ENCODE data around the gene CCNL1. TPM values are rescaled to one million over a fixed set of nuclear protein-coding genes. Genes with fewer than 3 reads are reported as not detected.
A peak's percentile ranks its signal among the peaks of the same experiment; 100 is the strongest.

Gene CCNL1
- total and polyA plus RNA-seq, 2 of the 8 experiments (the other 6 are each of a cell fraction or from before 2014, with no cell fraction given): 64.5 to 68.6 TPM

- no peaks in the 10 kb centered on the region for H3K79me2 ChIP-seq (ENCODE audit: control insufficient read depth in 1 of 2, insufficient read depth in 2 of 2, low read length in 2 of 2)
- no peaks in the 10 kb centered on the region for H3K36me3 ChIP-seq (ENCODE audit: control insufficient read depth in 2 of 4, insufficient read depth in 4 of 4, low read length in 3 of 4)
- H3K79me1 ChIP-seq (ENCODE audit: low read depth, low read length): no peaks in the 10 kb centered on the region
- no peak overlapping the region for H3K4ac ChIP-seq (replicated peaks; ENCODE audit: insufficient read length, low read depth, low read length)
- 91% methylated on average over 7 of the region's 8 CpGs; no CpG with 5 or more reads in 1 of the 2 experiments for WGBS, 2 experiments (ENCODE audit: extremely low coverage in 1 of 2, insufficient coverage in 1 of 2, insufficient read length in 1 of 2, insufficient replicate concordance in 2 of 2, low coverage in 1 of 2, low lambda C conversion rate in 2 of 2, missing lambda C conversion rate in 1 of 2)
- DNase-seq (ENCODE audit: low read depth in 1 of 2, low spot score in 2 of 2): no peak
- CTCF ChIA-PET (ENCODE audit: partially characterized antibody): interaction anchor here (1.0 to 56.4 kb wide), 8 partner anchors 1 to 855 kb away, joined by 3 to 1014 read pairs (median 4); no protein-coding TSS in a partner anchor
- 0 out of 2 replicates have a peak overlapping the region, but pooled peaks have one; percentile 15 for H2BK20ac ChIP-seq (ENCODE audit: low read length)
- H3K23me2 ChIP-seq (ENCODE audit: low read depth, low read length): no peaks in the 10 kb centered on the region; the same call in 1 of the 2 replicates
- no peak overlapping the region; the same call in 1 of the 2 replicates for H2BK12ac ChIP-seq (ENCODE audit: low read depth, low read length)
- no peak for FAIRE-seq
- H2BK15ac ChIP-seq (ENCODE audit: low read length): peak overlapping the region; percentile 37; the same call in 1 of the 2 replicates
- H3K56ac ChIP-seq (replicated peaks; ENCODE audit: insufficient read length, low read depth, low read length): no peak overlapping the region
- POLR2A ChIA-PET (ENCODE audit: partially characterized antibody): interaction anchor here (1.2 to 2.9 kb wide), 2 partner anchors 32 to 39 kb away, joined by 3 to 9 read pairs; partner anchors contain the start of gene CCNL1
- H3K18ac ChIP-seq (ENCODE audit: extremely low read depth, low read length): no peak overlapping the region
- H3K9me3 ChIP-seq (ENCODE audit: insufficient read depth in 2 of 2, low read depth in 1 of 2, low read length in 1 of 2): no peaks in the 10 kb centered on the region
- H3K4me2 ChIP-seq (ENCODE audit: insufficient read depth in 1 of 2, low read depth in 2 of 2, low read length in 2 of 2): no peak overlapping the region
- H3K4me1 ChIP-seq (replicated peaks in 1 of 4; ENCODE audit: control insufficient read depth in 3 of 4, insufficient read depth in 4 of 4, low read length in 3 of 4): peaks cover 5 to 15% (median 9%) of the 10 kb centered on the region in 4 experiments; a peak in 6 of 7 replicates
- no peak overlapping the region for H4K8ac ChIP-seq (ENCODE audit: extremely low read depth, insufficient read depth, low read length)
- H2AK5ac ChIP-seq (ENCODE audit: low read depth, low read length): no peak overlapping the region
- H4K5ac ChIP-seq (ENCODE audit: insufficient read length, low read depth, low read length): no peak overlapping the region
- H3K14ac ChIP-seq (ENCODE audit: insufficient read length): no peak overlapping the region
- no peaks in the 10 kb centered on the region; a peak in 2 of 7 replicates for H3K27me3 ChIP-seq (replicated peaks in 1 of 4; ENCODE audit: control insufficient read depth in 3 of 4, extremely low read depth in 1 of 4, insufficient read depth in 3 of 4, low read length in 3 of 4)
- H2BK120ac ChIP-seq (replicated peaks; ENCODE audit: low read depth, low read length): no peak overlapping the region
- no peak overlapping the region for H2AFZ ChIP-seq (ENCODE audit: low read length)
- no peak overlapping the region for H3K4me3 ChIP-seq (ENCODE audit: extremely low read depth in 1 of 4, insufficient read depth in 2 of 4, low read depth in 3 of 4, low read length in 4 of 4)
- no peak overlapping the region for H3K23ac ChIP-seq (ENCODE audit: insufficient read length)
- H3K9ac ChIP-seq (replicated peaks in 1 of 4; ENCODE audit: extremely low read depth in 1 of 4, low read depth in 3 of 4, low read length in 3 of 4): no peak overlapping the region
- no peak overlapping the region for H3K27ac ChIP-seq (ENCODE audit: low read depth, low read length)
- no peaks in the 10 kb centered on the region for H4K20me1 ChIP-seq (replicated peaks in 1 of 2; ENCODE audit: control insufficient read depth in 1 of 2, insufficient read depth in 2 of 2, low read length in 2 of 2)
- H2BK5ac ChIP-seq (ENCODE audit: low read depth, low read length): no peak overlapping the region
- H4K91ac ChIP-seq (replicated peaks; ENCODE audit: insufficient read length, low read length): no peak overlapping the region
- TF ChIP-seq POLR2A (IDR thresholded peaks at IDR 0.05; ENCODE audit: control extremely low read depth in 1 of 2, low read depth in 2 of 2, low read length in 2 of 2) (no peak), POLR2AphosphoS5 (IDR thresholded peaks at IDR 0.05; ENCODE audit: low read depth, low read length) (no peak), CBX5 (IDR thresholded peaks at IDR 0.05; ENCODE audit: low read depth, low read length) (no peak), MAX (IDR thresholded peaks at IDR 0.05) (no peak), SIRT6 (IDR thresholded peaks at IDR 0.05; ENCODE audit: low read length) (no peak), RAD21 (IDR thresholded peaks at IDR 0.05 in 1 of 2, conservative IDR thresholded peaks at IDR 0.05 in 1 of 2; ENCODE audit: low read depth in 2 of 2, low read length in 2 of 2) (no peak), BRCA1 (IDR thresholded peaks at IDR 0.05; ENCODE audit: low read depth, low read length) (no peak), BCL11A (IDR thresholded peaks at IDR 0.05; ENCODE audit: low read depth in 2 of 2, low read length in 2 of 2) (no peak)
- TF ChIP-seq, protein P1, sequence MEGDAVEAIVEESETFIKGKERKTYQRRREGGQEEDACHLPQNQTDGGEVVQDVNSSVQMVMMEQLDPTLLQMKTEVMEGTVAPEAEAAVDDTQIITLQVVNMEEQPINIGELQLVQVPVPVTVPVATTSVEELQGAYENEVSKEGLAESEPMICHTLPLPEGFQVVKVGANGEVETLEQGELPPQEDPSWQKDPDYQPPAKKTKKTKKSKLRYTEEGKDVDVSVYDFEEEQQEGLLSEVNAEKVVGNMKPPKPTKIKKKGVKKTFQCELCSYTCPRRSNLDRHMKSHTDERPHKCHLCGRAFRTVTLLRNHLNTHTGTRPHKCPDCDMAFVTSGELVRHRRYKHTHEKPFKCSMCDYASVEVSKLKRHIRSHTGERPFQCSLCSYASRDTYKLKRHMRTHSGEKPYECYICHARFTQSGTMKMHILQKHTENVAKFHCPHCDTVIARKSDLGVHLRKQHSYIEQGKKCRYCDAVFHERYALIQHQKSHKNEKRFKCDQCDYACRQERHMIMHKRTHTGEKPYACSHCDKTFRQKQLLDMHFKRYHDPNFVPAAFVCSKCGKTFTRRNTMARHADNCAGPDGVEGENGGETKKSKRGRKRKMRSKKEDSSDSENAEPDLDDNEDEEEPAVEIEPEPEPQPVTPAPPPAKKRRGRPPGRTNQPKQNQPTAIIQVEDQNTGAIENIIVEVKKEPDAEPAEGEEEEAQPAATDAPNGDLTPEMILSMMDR (IDR thresholded peaks at IDR 0.05; ENCODE audit: control extremely low read depth in 1 of 3, insufficient read depth in 1 of 3, low read depth in 1 of 3, low read length in 3 of 3): no peak
Observed at GRCh38 chr3:157127831-157128767, 31.8 kb downstream of the CCNL1 start.
